Caco-2 (cell line): ENCODE results near the gene LZTS2. TPM values are rescaled to one million over a fixed set of nuclear protein-coding genes. Genes with fewer than 3 reads are reported as not detected.

ENCODE experiments used
- BruUV-seq: library from RNA; stranded (reverse); fragments of 400-500 nt; replicated peaks from 2 replicates; lab custom pipeline; 2021; lab: Mats Ljungman, UMichigan
- CTCF ChIA-PET: fragments of 300-600 bp; sonication (Branson Sonifier 250); formaldehyde crosslinking; loops from one replicate; lab custom pipeline; 2022; ENCODE audit warnings: antibody characterized with exemption; lab: Charles Lee
- POLR2A ChIA-PET: fragments of 300-600 bp; sonication (Branson Sonifier 250); formaldehyde crosslinking; loops from one replicate; lab custom pipeline; 2022; ENCODE audit warnings: antibody characterized with exemption; lab: Charles Lee
- DNase-seq, 2 experiments: peaks; one replicate each; pipeline versions ENCODE4 v3.0.0 to v3.0.0-alpha.2; 2020 to 2022
- H3K27me3 ChIP-seq: replicated peaks from 2 replicates; pipeline ENCODE4 v1.6.0; 2011; ENCODE audit warnings: low read length; ENCODE audit not compliant: control insufficient read depth, insufficient read depth
- H3K36me3 ChIP-seq: 2 replicates; pipeline ENCODE4 v1.5.1; 2011; ENCODE audit warnings: low read length; ENCODE audit not compliant: control insufficient read depth, insufficient read depth
- H3K4me1 ChIP-seq: fragments of 250-450 bp; sonication (Bioruptor Pico); 2 replicates; pipeline ENCODE4 v1.5.1; 2020; ENCODE audit warnings: mild to moderate bottlenecking
- H3K4me3 ChIP-seq: 2 replicates; pipeline ENCODE4 v1.5.1; 2011; ENCODE audit warnings: low read depth, mild to moderate bottlenecking, control low read depth, low read length
- H3K9me3 ChIP-seq: fragments of 250-450 bp; sonication (Bioruptor Pico); 2 replicates; pipeline ENCODE4 v1.5.1; 2020; ENCODE audit warnings: mild to moderate bottlenecking, moderate library complexity
- H3K27ac Mint-ChIP-seq: one replicate; pipeline ENCODE4 v1.8.0; 2022; ENCODE audit warnings: mixed read lengths; ENCODE audit not compliant: unreplicated experiment
- H3K27me3 Mint-ChIP-seq: one replicate; pipeline ENCODE4 v1.8.0; 2022; ENCODE audit warnings: mixed read lengths; ENCODE audit not compliant: insufficient read depth, unreplicated experiment
- H3K36me3 Mint-ChIP-seq: one replicate; pipeline ENCODE4 v1.8.0; 2022; ENCODE audit warnings: mild to moderate bottlenecking, mixed read lengths; ENCODE audit not compliant: insufficient read depth, unreplicated experiment
- H3K4me1 Mint-ChIP-seq: one replicate; pipeline ENCODE4 v1.8.0; 2022; ENCODE audit warnings: low read depth, mixed read lengths; ENCODE audit not compliant: unreplicated experiment
- H3K4me3 Mint-ChIP-seq: one replicate; pipeline ENCODE4 v1.8.0; 2022; ENCODE audit warnings: mild to moderate bottlenecking, moderate library complexity, mixed read lengths; ENCODE audit not compliant: unreplicated experiment
- H3K9me3 Mint-ChIP-seq: one replicate; pipeline ENCODE4 v1.8.0; 2022; ENCODE audit warnings: mixed read lengths; ENCODE audit not compliant: unreplicated experiment
- CTCF ChIP-seq, 2 experiments: fragments of 200-600 bp in 1 of 2; IDR thresholded peaks; 1 replicate in 1 of 2; 2 replicates in 1 of 2; pipeline versions ENCODE4 v1.5.1 to v1.8.0; 2011 to 2022; ENCODE audit warnings: antibody characterized with exemption in 1 of 2, control low read depth in 1 of 2, inconsistent platforms in 1 of 2, low read depth in 1 of 2, low read length in 1 of 2, mild to moderate bottlenecking in 1 of 2, moderate library complexity in 1 of 2; ENCODE audit not compliant: insufficient read depth in 1 of 2, severe bottlenecking in 1 of 2, unreplicated experiment in 1 of 2
- intact Hi-C: fragments of 100-400 bp; cut with micrococcal nuclease; formaldehyde crosslinking; loops from one replicate; pipeline ENCODE4 v1.10.0; 2022; ENCODE audit not compliant: unreplicated experiment
- total RNA-seq: library from RNA; stranded (reverse); gene quantifications from 2 replicates; pipeline ENCODE4 v1.2.3, GENCODE V29; 2022

The LZTS2 gene
- total RNA-seq, 1 experiment from 2014 or later, result 53.3 TPM

DNA sequence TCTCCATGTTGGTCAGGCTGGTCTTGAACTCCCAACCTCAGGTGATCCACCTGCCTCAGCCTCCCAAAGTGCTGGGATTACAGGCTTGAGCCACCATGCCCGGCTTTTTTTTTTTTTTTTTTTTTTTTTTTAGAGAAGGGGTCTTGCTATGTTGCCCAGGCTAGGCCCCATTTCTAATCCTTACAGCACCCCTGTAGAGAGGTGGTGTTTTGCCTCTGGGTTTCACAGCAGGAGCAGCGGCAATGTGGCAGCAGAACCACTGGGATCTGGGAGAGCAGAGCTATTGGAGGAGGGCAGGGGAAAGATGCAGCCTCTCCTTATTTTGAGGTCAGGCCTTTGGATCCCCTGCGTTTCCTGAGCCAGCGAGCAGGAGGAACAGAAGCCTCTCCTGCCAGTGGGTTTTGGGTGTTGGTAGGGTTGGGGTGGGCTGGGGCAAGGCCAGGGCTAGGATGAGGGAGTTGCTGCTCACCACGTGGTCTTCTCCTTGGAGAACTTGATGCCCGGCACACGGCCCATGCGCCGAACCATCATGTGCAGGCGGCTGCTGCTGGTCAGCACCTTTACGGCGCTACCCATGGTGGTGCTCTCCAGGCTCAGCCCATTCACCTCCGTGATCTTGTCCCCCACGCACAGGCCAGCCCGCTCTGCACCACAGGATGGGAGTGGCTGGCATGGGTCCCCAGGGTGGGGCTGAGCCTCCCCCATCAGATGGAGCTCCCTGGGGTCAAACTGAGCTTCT is 23.5 kb downstream of the LZTS2 start:
- H3K36me3 ChIP-seq, result no peaks in the 10 kb centered on the region
- H3K36me3 Mint-ChIP-seq, result no peaks in the 10 kb centered on the region
- POLR2A ChIA-PET, result no interaction called here
- BruUV-seq, result no TSS peak
- no peak overlapping the region for H3K4me3 Mint-ChIP-seq
- CTCF ChIA-PET, result interaction anchor here (0.6 kb wide), 1 partner anchor 122 kb away, joined by 4 read pairs; no protein-coding TSS in a partner anchor
- H3K4me3 ChIP-seq, result no peak overlapping the region
- no peaks in the 10 kb centered on the region for H3K27me3 ChIP-seq
- peaks cover 5% of the 10 kb centered on the region for H3K4me1 Mint-ChIP-seq
- H3K4me1 ChIP-seq, result peaks cover 13% of the 10 kb centered on the region; the same call in 1 of the 2 replicates
- no peak overlapping the region for H3K27ac Mint-ChIP-seq
- DNase-seq, result no peak
- H3K27me3 Mint-ChIP-seq, result no peaks in the 10 kb centered on the region
- no peak for TF ChIP-seq CTCF (IDR thresholded peaks at IDR 0.05; ENCODE audit: insufficient read depth in 1 of 2, low read depth in 1 of 2, low read length in 1 of 2, severe bottlenecking in 1 of 2, unreplicated experiment in 1 of 2)
- no peaks in the 10 kb centered on the region for H3K9me3 Mint-ChIP-seq
- intact Hi-C loops, result no loop called here
- no peaks in the 10 kb centered on the region for H3K9me3 ChIP-seq

DNA sequence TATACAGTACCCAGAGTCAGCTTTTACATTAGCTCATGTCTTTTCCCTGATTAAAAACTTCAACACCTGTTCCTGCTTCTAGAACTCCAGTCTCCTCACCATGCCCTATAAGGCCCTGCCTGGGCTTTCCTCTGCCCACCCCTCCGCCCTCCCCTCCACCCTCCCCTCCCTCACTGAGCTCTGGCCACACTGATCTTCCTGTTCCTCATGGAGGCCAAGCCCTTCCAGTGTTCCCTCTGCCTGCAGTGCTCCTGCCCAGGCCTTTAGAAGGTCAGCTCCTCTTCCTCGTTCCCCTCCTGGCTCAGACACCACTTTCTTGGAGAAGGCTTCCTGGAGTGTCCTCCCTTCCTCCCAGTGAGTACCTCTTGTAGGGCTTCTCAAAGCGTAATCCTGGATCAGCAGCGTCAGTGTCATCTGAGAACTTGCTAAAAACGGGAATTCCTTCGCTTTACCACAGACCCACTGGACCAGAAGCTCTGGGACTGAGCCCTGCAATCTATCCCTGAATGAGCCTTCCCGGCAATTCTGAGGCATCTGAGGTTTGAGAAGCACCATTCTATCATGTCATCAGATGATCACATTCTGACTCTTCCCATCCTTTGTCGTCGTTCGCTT is 27.6 kb downstream of the LZTS2 start:
- H3K4me3 ChIP-seq, result no peak overlapping the region
- H3K27me3 ChIP-seq, result no peaks in the 10 kb centered on the region
- intact Hi-C loops, result no loop called here
- CTCF ChIA-PET, result interaction anchor here (0.5 to 1.3 kb wide), 4 partner anchors 10 to 33 kb away, joined by 3 to 5 read pairs (median 4); no protein-coding TSS in a partner anchor
- no peak for TF ChIP-seq CTCF (IDR thresholded peaks at IDR 0.05; ENCODE audit: insufficient read depth in 1 of 2, low read depth in 1 of 2, low read length in 1 of 2, severe bottlenecking in 1 of 2, unreplicated experiment in 1 of 2)
- Mint-ChIP-seq H3K27me3 (no peaks in the 10 kb centered on the region), H3K27ac (no peak overlapping the region), H3K4me1 (peaks cover under 1% of the 10 kb centered on the region), H3K36me3 (peaks cover 11% of the 10 kb centered on the region), H3K4me3 (no peak overlapping the region), H3K9me3 (no peaks in the 10 kb centered on the region)
- POLR2A ChIA-PET, result interaction anchor here (0.6 kb wide), 1 partner anchor 69 kb away, joined by 3 read pairs; no protein-coding TSS in a partner anchor
- H3K36me3 ChIP-seq, result no peaks in the 10 kb centered on the region
- no peaks in the 10 kb centered on the region for H3K9me3 ChIP-seq
- H3K4me1 ChIP-seq, result peaks cover 3% of the 10 kb centered on the region; the same call in 1 of the 2 replicates
- BruUV-seq, result no TSS peak
- no peak for DNase-seq

DNA sequence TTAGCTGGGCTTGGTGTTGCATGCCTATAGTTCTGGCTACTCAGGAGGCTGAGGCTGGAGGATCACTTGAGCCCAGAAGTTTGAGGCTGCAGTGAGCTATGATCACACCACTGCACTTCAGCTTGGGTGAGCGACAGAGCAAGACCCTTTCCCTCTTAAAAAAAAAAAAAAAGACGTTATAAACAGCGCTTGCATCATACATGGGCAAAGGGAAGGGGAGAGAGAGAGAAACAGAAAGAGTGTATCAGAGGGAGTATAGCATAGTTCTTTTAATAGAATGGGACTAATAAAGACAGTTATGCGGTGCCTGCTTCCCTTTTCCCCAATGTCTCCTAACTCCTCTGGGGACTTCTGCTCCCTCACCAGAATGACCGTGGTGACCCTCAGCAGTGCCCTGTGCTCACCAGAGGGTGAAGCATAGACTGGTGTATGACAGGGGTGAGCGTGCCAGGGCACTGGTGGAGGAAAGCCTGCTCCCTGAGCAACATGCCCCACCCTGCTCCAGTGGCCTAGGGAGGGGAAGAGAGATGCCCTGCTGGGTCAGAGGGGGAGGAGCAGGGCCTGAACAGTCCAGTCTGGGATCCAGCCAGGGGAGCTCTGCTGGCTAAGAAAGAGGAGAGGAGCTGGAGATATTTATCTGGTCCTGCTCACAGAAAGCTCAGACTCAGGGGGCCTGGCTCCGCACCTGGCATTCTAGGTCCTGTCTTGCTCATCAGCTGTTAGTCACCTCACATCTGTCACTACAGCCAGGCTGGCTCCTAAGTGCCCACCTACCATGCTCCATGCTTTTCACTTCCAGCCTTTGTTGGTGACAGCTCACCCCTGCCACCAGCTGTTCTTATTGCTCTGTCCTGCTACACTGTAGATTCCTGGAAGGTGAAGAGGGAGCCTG is 29.1 kb downstream of the LZTS2 start:
- Mint-ChIP-seq H3K27ac (no peak overlapping the region), H3K27me3 (no peaks in the 10 kb centered on the region), H3K36me3 (peaks cover 16% of the 10 kb centered on the region), H3K4me3 (no peak overlapping the region), H3K4me1 (peaks cover 15% of the 10 kb centered on the region), H3K9me3 (no peaks in the 10 kb centered on the region)
- BruUV-seq, result no TSS peak
- TF ChIP-seq CTCF (IDR thresholded peaks at IDR 0.05; ENCODE audit: insufficient read depth in 1 of 2, low read depth in 1 of 2, low read length in 1 of 2, severe bottlenecking in 1 of 2, unreplicated experiment in 1 of 2), result no peak
- Histone ChIP-seq H3K9me3 (no peaks in the 10 kb centered on the region), H3K4me3 (no peak overlapping the region), H3K4me1 (peaks cover 15% of the 10 kb centered on the region), H3K36me3 (no peaks in the 10 kb centered on the region), H3K27me3 (no peaks in the 10 kb centered on the region)
- intact Hi-C loops, result no loop called here
- no peak for DNase-seq
- POLR2A ChIA-PET, result no interaction called here
- CTCF ChIA-PET, result interaction anchor here (0.7 to 1.6 kb wide), 5 partner anchors 10 to 63 kb away, joined by 3 to 4 read pairs (median 3); no protein-coding TSS in a partner anchor
